Eye (tissue), 1 donor: Measurements from ENCODE around the gene NFASC.

Experiments used
- DNase-seq: peaks from one replicate; pipeline ENCODE4 v3.0.0-alpha.2; 2015

NFASC gene

GRCh38 chr1:204870160-204870912 lies at the start of gene NFASC:
Gene NFASC (plus strand): TSS chr1:204870862. CDS start chr1:204944316, 73,454 bp downstream.
- peak; percentile 87 for DNase-seq

GRCh38 chr1:204821476-204821875 lies 49.2 kb upstream of the NFASC start:
- DNase-seq, result no peak

- no peak for DNase-seq
These were observed 48.7 kb upstream of the NFASC start for GRCh38 chr1:204821924-204822323.

GRCh38 chr1:204826970-204827369 lies 43.7 kb upstream of the NFASC start:
- DNase-seq, result no peak

GRCh38 chr1:204828352-204828850 lies 42.3 kb upstream of the NFASC start:
- peak; percentile 93 for DNase-seq

- DNase-seq, result peak; percentile 26
These were observed 41.4 kb upstream of the NFASC start for GRCh38 chr1:204829133-204829825.

- no peak for DNase-seq
These were observed 39.9 kb upstream of the NFASC start for GRCh38 chr1:204830747-204831146.

GRCh38 chr1:204831186-204831585 lies 39.5 kb upstream of the NFASC start:
- no peak for DNase-seq

- peak; percentile 33 for DNase-seq
These were observed 36.3 kb upstream of the NFASC start for GRCh38 chr1:204834336-204834735.

GRCh38 chr1:204834752-204835151 lies 35.9 kb upstream of the NFASC start:
- no peak for DNase-seq

- no peak for DNase-seq
These were observed 34.9 kb upstream of the NFASC start for GRCh38 chr1:204835737-204836136.

- DNase-seq, result no peak
These were observed 33.8 kb upstream of the NFASC start for GRCh38 chr1:204836856-204837255.

- peak; percentile 92 for DNase-seq
These were observed 33.1 kb upstream of the NFASC start for GRCh38 chr1:204837440-204838084.

GRCh38 chr1:204841316-204841715 lies 29.3 kb upstream of the NFASC start:
- DNase-seq, result no peak

GRCh38 chr1:204841798-204842197 lies 28.9 kb upstream of the NFASC start:
- DNase-seq, result no peak

- no peak for DNase-seq
These were observed 28.3 kb upstream of the NFASC start for GRCh38 chr1:204842369-204842768.

GRCh38 chr1:204842892-204843291 lies 27.8 kb upstream of the NFASC start:
- no peak for DNase-seq

- DNase-seq, result no peak
These were observed 24.1 kb upstream of the NFASC start for GRCh38 chr1:204846546-204846945.

- no peak for DNase-seq
These were observed 22.1 kb upstream of the NFASC start for GRCh38 chr1:204848579-204848978.

GRCh38 chr1:204852854-204853253 lies 17.8 kb upstream of the NFASC start:
- DNase-seq, result no peak

- DNase-seq, result no peak
These were observed 17.2 kb upstream of the NFASC start for GRCh38 chr1:204853436-204853835.

- DNase-seq, result no peak
These were observed 16.4 kb upstream of the NFASC start for GRCh38 chr1:204854286-204854685.

- peak; percentile 91 for DNase-seq
These were observed 12.3 kb upstream of the NFASC start for GRCh38 chr1:204858363-204858821.

GRCh38 chr1:204859861-204860267 lies 10.8 kb upstream of the NFASC start:
- peak; percentile 56 for DNase-seq
